Thyroid gland (tissue), 4 donors: ENCODE measurements around the gene RXFP1.

Experiments
- POLR2A ChIP-seq, 2 donors: fragments of 450-650 bp; IDR thresholded peaks; one replicate each; pipeline ENCODE4 v1.6.1; 2017; ENCODE audit warnings: antibody characterized with exemption in 2 of 2, mild to moderate bottlenecking in 2 of 2, moderate library complexity in 1 of 2
- TF ChIP-seq, protein P1 (sequence below), 6 experiments: fragments of 200-600 bp in 3 of 6; fragments of 450-650 bp in 3 of 6; sonication (generic) in 3 of 6; IDR thresholded peaks; one replicate each; pipeline ENCODE4 v1.5.1; 2016 to 2019; ENCODE audit warnings: antibody characterized with exemption in 6 of 6, mild to moderate bottlenecking in 2 of 6, inconsistent platforms in 1 of 6, moderate library complexity in 1 of 6

DNA sequence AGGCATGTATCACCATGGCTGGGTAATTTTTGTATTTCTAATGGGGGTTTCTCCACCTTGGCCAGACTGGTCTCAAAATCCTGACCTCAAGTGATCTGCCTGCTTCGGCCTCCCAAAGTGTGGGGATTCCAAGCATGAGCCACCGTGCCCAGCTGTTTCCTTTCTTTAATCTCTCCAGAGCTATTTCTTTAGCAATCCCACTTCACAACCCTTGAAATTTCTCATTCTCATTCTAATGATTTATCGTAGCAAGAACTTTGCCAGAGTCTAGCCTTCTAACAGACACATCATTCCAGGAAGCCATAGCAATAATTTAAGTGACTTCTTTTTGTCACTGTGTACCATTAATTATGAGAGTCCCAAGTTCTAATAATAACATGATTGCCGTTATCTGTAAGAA is 68.6 kb downstream of the RXFP1 start:
- TF ChIP-seq, protein P1, sequence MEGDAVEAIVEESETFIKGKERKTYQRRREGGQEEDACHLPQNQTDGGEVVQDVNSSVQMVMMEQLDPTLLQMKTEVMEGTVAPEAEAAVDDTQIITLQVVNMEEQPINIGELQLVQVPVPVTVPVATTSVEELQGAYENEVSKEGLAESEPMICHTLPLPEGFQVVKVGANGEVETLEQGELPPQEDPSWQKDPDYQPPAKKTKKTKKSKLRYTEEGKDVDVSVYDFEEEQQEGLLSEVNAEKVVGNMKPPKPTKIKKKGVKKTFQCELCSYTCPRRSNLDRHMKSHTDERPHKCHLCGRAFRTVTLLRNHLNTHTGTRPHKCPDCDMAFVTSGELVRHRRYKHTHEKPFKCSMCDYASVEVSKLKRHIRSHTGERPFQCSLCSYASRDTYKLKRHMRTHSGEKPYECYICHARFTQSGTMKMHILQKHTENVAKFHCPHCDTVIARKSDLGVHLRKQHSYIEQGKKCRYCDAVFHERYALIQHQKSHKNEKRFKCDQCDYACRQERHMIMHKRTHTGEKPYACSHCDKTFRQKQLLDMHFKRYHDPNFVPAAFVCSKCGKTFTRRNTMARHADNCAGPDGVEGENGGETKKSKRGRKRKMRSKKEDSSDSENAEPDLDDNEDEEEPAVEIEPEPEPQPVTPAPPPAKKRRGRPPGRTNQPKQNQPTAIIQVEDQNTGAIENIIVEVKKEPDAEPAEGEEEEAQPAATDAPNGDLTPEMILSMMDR (IDR thresholded peaks at IDR 0.05), result no peak
- TF ChIP-seq POLR2A (IDR thresholded peaks at IDR 0.05), result no peak
